Activated CD8-positive, alpha-beta T cell treated with anti-CD3 and anti-CD28 coated beads for 36 hours (primary cell): ENCODE measurements around the gene MATN1. TPM values are rescaled to one million over a fixed set of nuclear protein-coding genes. Genes with fewer than 3 reads are reported as not detected.
A peak's percentile ranks its signal among the peaks of the same experiment; 100 is the strongest.
"Not testable (repeated sequence)": the region's sequence is repeated elsewhere in the genome, so short reads cannot be mapped to it uniquely, and the experiment has no call there.

ENCODE experiments used
- ATAC-seq: fragments of 200-7000 bp; cut with Tn5 transposase; one replicate; pipeline ENCODE4 v1.10.0; 2021; ENCODE audit warnings: mild to moderate bottlenecking, moderate library complexity
- CTCF ChIA-PET: fragments of 350-600 bp; sonication (Branson Sonifier 250); formaldehyde crosslinking; loops from one replicate; lab custom pipeline; 2021; ENCODE audit warnings: antibody characterized with exemption; lab: Charles Lee
- POLR2A ChIA-PET: fragments of 350-600 bp; sonication (Branson Sonifier 250); formaldehyde crosslinking; loops from one replicate; lab custom pipeline; 2021; ENCODE audit warnings: antibody characterized with exemption; lab: Charles Lee
- DNase-seq: peaks from one replicate; pipeline ENCODE4 v3.0.0-alpha.2; 2020
- H3K27ac Mint-ChIP-seq: one replicate; pipeline ENCODE4 v1.8.0; 2021; ENCODE audit warnings: mild to moderate bottlenecking, mixed read lengths
- H3K27me3 Mint-ChIP-seq: one replicate; pipeline ENCODE4 v1.8.0; 2021; ENCODE audit warnings: mixed read lengths
- H3K36me3 Mint-ChIP-seq: one replicate; pipeline ENCODE4 v1.8.0; 2021; ENCODE audit warnings: low read depth, mixed read lengths
- H3K4me1 Mint-ChIP-seq: one replicate; pipeline ENCODE4 v1.8.0; 2021; ENCODE audit warnings: low read depth, mixed read lengths
- H3K4me3 Mint-ChIP-seq: one replicate; pipeline ENCODE4 v1.8.0; 2021; ENCODE audit warnings: mild to moderate bottlenecking, moderate library complexity, mixed read lengths
- H3K9me3 Mint-ChIP-seq: one replicate; pipeline ENCODE4 v1.8.0; 2021; ENCODE audit warnings: mixed read lengths
- CTCF ChIP-seq: fragments of 200-600 bp; IDR thresholded peaks from one replicate; pipeline ENCODE4 v1.8.0; 2022; ENCODE audit warnings: antibody characterized with exemption, mild to moderate bottlenecking
- intact Hi-C: fragments of 100-400 bp; cut with micrococcal nuclease; formaldehyde crosslinking; loops from one replicate; pipeline ENCODE4 v1.10.0; 2022
- total RNA-seq, 2 experiments: library from RNA; stranded (reverse); gene quantifications; one replicate each; pipeline ENCODE4 v1.2.3, GENCODE V29; 2021

MATN1 gene
- total RNA-seq, 2 experiments from 2014 or later: 0.45 to 1.4 TPM

- Mint-ChIP-seq H3K36me3 (no peaks in the 10 kb centered on the region), H3K4me3 (no peak overlapping the region), H3K4me1 (peaks cover 47% of the 10 kb centered on the region), H3K9me3 (no peaks in the 10 kb centered on the region), H3K27ac (no peak overlapping the region), H3K27me3 (no peaks in the 10 kb centered on the region)
- intact Hi-C loops: no loop called here
- TF ChIP-seq CTCF: no peak
- CTCF ChIA-PET: interaction anchor here (0.7 to 6.2 kb wide), 7 partner anchors 9 to 161 kb away, joined by 3 to 44 read pairs (median 4); no protein-coding TSS in a partner anchor
- DNase-seq (peak; percentile 53), ATAC-seq (peak; percentile 20)
- POLR2A ChIA-PET: interaction anchor here (1.0 to 24.0 kb wide), 4 partner anchors 10 to 49 kb away, joined by 3 to 671 read pairs (median 12); partner anchors contain the start of genes LAPTM5 and MATN1
Observed at GRCh38 chr1:30768159-30768829, 44.9 kb upstream of the MATN1 start.

- DNase-seq, intact Hi-C loops, H3K9me3 Mint-ChIP-seq, H3K27me3 Mint-ChIP-seq, H3K36me3 Mint-ChIP-seq, ATAC-seq: not testable (repeated sequence)
- H3K4me1 Mint-ChIP-seq: peaks cover 60% of the 10 kb centered on the region
- H3K27ac Mint-ChIP-seq: peak overlapping the region; percentile 8
- POLR2A ChIA-PET: interaction anchor here (0.6 to 24.0 kb wide), 4 partner anchors 11 to 48 kb away, joined by 3 to 671 read pairs (median 11); partner anchors contain the start of genes LAPTM5 and MATN1
- CTCF ChIA-PET: interaction anchor here (1.6 to 6.2 kb wide), 4 partner anchors 12 to 48 kb away, joined by 6 to 44 read pairs (median 10); no protein-coding TSS in a partner anchor
- H3K4me3 Mint-ChIP-seq: peak overlapping the region; percentile 9
Observed at GRCh38 chr1:30766948-30767347, 43.6 kb upstream of the MATN1 start.

DNA sequence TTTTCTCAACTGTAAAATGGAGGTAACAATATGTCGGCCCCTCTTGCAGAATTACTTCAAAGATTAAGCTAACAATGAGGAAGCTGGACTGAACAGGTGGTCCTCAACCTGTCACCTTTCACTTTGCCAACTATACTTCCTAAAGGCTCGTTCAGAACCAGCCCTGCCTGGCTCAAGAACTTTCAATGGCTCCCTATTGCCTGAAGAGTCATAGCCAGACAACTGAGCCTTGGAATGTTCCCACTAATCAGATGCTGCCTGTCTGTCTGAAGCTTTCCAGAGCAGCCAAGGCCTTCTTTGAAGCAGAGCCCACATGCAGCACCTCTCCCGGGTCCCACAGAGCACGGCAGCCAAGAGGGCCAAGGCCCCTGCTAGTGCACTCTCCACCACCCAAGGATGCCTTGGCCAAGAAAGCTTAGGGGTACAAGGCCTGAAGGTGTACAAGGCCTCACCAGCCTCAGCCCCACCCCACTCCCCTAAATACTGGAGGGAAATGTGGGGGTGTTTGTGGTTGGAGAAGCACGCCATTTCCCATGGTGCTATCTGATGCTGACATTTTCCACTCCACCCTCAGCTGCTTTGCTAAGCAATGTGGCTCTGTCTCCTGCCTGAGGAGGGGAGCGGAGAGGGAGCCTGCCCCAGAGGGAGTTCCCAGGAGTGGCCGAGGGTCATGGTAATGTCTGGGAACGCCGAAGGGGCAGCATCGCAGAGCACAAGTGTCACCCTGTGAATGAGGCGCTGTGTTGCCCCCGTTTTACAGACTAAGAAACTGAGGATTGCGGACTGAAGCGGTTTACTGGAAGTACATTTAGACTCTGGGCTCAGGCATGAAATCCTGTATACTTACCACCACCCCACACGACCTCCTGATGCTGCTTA, 42.4 kb upstream of the MATN1 start:
- peak overlapping the region; percentile 78 for H3K4me3 Mint-ChIP-seq
- peak; percentile 53 for ATAC-seq
- no peaks in the 10 kb centered on the region for H3K27me3 Mint-ChIP-seq

GRCh38 chr1:30764939-30765555, 41.7 kb upstream of the MATN1 start:
- CTCF ChIA-PET: interaction anchor here (1.0 to 6.2 kb wide), 4 partner anchors 13 to 21 kb away, joined by 3 to 44 read pairs (median 6); no protein-coding TSS in a partner anchor
- peak overlapping the region; percentile 78 for H3K4me3 Mint-ChIP-seq
- peak; percentile 70 for DNase-seq
- H3K27ac Mint-ChIP-seq: peak overlapping the region; percentile 98
- intact Hi-C loops: no loop called here
- peak; percentile 52 for ATAC-seq
- POLR2A ChIA-PET: interaction anchor here (4.3 to 24.0 kb wide), 2 partner anchors 24 to 46 kb away, joined by 17 to 671 read pairs; partner anchors contain the start of genes LAPTM5 and MATN1
- TF ChIP-seq CTCF: no peak
- H3K27me3 Mint-ChIP-seq: no peaks in the 10 kb centered on the region
- H3K36me3 Mint-ChIP-seq: no peaks in the 10 kb centered on the region
- H3K9me3 Mint-ChIP-seq: no peaks in the 10 kb centered on the region
- H3K4me1 Mint-ChIP-seq: peaks cover 79% of the 10 kb centered on the region

More for the DNA sequence above, 42.4 kb upstream of the MATN1 start:
- H3K4me1 Mint-ChIP-seq: peaks cover 72% of the 10 kb centered on the region
- no peak for TF ChIP-seq CTCF
- peak; percentile 82 for DNase-seq
- intact Hi-C loops: no loop called here
- ChIA-PET POLR2A (interaction anchor here (0.6 to 24.0 kb wide), 4 partner anchors 12 to 194 kb away, joined by 3 to 671 read pairs (median 11); partner anchors contain the start of genes LAPTM5 and MATN1), CTCF (interaction anchor here (0.8 to 6.2 kb wide), 7 partner anchors 13 to 47 kb away, joined by 3 to 44 read pairs (median 6); no protein-coding TSS in a partner anchor)
- H3K36me3 Mint-ChIP-seq: no peaks in the 10 kb centered on the region
- peak overlapping the region; percentile 98 for H3K27ac Mint-ChIP-seq
- H3K9me3 Mint-ChIP-seq: no peaks in the 10 kb centered on the region
